ENCODE data around the gene TCFL5. TPM values are rescaled to one million over a fixed set of nuclear protein-coding genes. Genes with fewer than 3 reads are reported as not detected.

The TCFL5 gene
- total RNA-seq, 2 experiments from 2014 or later = 5.4 to 5.8 TPM

DNA sequence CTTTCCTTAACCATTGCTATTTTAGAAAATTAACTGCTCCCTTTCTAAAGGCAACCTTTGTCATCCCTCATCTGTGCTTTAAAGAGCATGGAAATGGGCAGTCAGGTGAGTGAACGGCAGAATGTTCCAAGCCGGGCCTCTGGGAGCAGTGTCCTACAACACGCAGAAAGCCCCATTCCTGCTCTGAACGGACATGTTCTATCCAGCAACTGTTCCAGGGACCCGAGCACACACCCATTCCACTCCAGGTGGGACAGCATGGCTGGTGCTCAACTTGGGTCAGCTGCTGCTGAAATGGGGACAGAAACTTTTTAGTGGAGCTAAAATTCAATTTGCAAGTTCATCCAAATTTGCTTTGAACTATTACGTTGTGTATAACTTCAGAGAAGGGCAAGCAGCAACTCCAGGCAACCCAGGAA, 38.0 kb upstream of the TCFL5 start:
- no peak overlapping the region for H3K27ac Mint-ChIP-seq
- H3K27me3 Mint-ChIP-seq = no peaks in the 10 kb centered on the region
- DNase-seq = no peak
- no peak overlapping the region for H3K4me3 Mint-ChIP-seq
- peaks cover 45% of the 10 kb centered on the region for H3K4me1 Mint-ChIP-seq
- H3K36me3 Mint-ChIP-seq = peaks cover 24% of the 10 kb centered on the region
- no peaks in the 10 kb centered on the region for H3K9me3 Mint-ChIP-seq

DNA sequence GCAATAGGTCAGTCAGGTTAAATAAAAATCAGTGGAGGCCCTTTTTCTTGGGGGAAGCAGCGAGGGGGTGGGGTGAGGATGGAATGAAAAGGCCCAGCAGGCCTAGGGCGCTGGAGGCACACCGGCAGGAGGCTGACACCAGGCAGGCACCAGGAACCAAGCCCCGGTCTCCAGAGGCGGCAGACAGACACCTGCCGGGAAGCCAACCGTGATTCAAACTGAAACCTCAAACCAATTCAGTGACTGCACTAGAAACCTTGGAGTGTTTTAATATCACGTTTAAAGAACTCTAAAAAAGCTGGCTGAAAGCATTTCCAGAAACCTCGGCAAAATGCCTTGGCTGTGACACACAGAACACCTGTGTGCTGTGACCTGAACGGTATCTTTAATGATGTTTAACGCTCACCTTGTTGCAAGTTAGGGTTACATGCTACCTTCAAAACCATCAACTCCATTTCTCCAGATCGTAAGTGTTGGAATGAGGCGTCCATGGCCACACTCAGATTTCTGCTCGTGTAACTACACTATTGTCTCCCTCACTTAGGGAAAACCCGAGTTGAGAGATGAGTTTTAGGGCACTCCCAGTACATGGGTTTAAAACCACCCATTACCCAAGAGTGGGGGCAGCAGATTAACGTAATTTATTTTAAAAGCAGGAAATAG, 37.5 kb upstream of the TCFL5 start:
- DNase-seq = peak; percentile 52
- Mint-ChIP-seq H3K36me3 (peaks cover 24% of the 10 kb centered on the region), H3K4me3 (peak overlapping the region; percentile 41), H3K27me3 (no peaks in the 10 kb centered on the region), H3K4me1 (peaks cover 42% of the 10 kb centered on the region), H3K9me3 (no peaks in the 10 kb centered on the region), H3K27ac (peak overlapping the region; percentile 72)

GRCh38 chr20:62898093-62898964, 36.7 kb upstream of the TCFL5 start:
- Mint-ChIP-seq H3K36me3 (peaks cover 26% of the 10 kb centered on the region), H3K4me3 (no peak overlapping the region), H3K27ac (peak overlapping the region; percentile 20), H3K27me3 (no peaks in the 10 kb centered on the region), H3K9me3 (no peaks in the 10 kb centered on the region), H3K4me1 (peaks cover 40% of the 10 kb centered on the region)
- DNase-seq = no peak

DNA sequence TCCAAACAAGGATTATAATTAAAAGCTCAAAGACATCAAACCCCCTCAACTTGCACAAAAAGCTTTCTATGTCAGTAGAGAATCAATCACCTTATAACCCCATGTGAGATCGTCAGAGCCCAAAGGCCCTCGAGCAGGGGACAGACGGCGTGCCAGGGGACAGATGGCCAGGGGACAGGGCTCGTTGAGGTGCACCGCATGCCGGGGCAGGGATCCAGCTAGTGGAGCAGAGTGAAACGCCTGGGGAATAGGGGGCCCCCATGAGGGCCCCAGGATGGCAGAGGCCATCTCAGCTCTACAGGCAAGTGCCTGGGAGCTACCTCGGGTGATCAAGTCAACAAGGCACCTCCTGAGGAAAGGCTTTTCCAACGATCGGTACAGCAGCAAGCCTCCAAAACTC, 36.0 kb upstream of the TCFL5 start:
- Mint-ChIP-seq H3K4me3 (no peak overlapping the region), H3K27ac (no peak overlapping the region), H3K4me1 (peaks cover 42% of the 10 kb centered on the region), H3K36me3 (peaks cover 32% of the 10 kb centered on the region), H3K9me3 (no peaks in the 10 kb centered on the region), H3K27me3 (no peaks in the 10 kb centered on the region)
- DNase-seq = no peak

- no peak overlapping the region for H3K4me3 Mint-ChIP-seq
- no peak for DNase-seq
- H3K9me3 Mint-ChIP-seq = no peaks in the 10 kb centered on the region
- H3K36me3 Mint-ChIP-seq = peaks cover 37% of the 10 kb centered on the region
- no peaks in the 10 kb centered on the region for H3K27me3 Mint-ChIP-seq
- H3K4me1 Mint-ChIP-seq = peaks cover 46% of the 10 kb centered on the region
- no peak overlapping the region for H3K27ac Mint-ChIP-seq
Measured at GRCh38 chr20:62896526-62896925, 34.9 kb upstream of the TCFL5 start.

GRCh38 chr20:62895539-62895938, 33.9 kb upstream of the TCFL5 start:
- no peak for DNase-seq
- Mint-ChIP-seq H3K4me3 (no peak overlapping the region), H3K36me3 (peaks cover 43% of the 10 kb centered on the region), H3K27ac (no peak overlapping the region), H3K9me3 (no peaks in the 10 kb centered on the region), H3K27me3 (no peaks in the 10 kb centered on the region), H3K4me1 (peaks cover 46% of the 10 kb centered on the region)

DNA sequence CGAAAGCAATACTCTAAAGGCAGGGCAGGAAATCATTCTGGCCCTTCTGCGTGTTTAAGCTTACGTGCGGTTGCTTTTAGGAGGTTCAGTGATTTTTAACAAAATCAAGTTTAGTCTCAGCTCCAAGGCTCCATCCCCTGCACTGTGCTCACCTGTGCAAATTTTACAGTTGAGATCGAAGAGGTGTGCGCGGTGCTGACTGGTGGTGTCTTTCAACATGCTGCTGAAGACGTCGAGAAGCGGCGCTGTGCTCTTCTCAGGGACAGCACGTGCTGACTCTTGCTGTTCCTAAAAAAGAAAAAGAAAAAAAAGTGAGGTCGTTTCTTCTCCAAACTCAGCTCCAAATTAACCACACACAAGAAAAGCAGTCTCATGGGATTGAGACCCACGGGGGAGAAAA, 32.6 kb upstream of the TCFL5 start:
- no peak overlapping the region for H3K4me3 Mint-ChIP-seq
- no peak for DNase-seq
- peaks cover 37% of the 10 kb centered on the region for H3K4me1 Mint-ChIP-seq
- no peak overlapping the region for H3K27ac Mint-ChIP-seq
- no peaks in the 10 kb centered on the region for H3K27me3 Mint-ChIP-seq
- H3K9me3 Mint-ChIP-seq = no peaks in the 10 kb centered on the region
- peaks cover 42% of the 10 kb centered on the region for H3K36me3 Mint-ChIP-seq

- Mint-ChIP-seq H3K27me3 (no peaks in the 10 kb centered on the region), H3K4me1 (peaks cover 31% of the 10 kb centered on the region), H3K9me3 (no peaks in the 10 kb centered on the region), H3K36me3 (peaks cover 42% of the 10 kb centered on the region), H3K27ac (no peak overlapping the region), H3K4me3 (no peak overlapping the region)
- no peak for DNase-seq
Measured at GRCh38 chr20:62893700-62894099, 32.1 kb upstream of the TCFL5 start.

- H3K4me1 Mint-ChIP-seq = peaks cover 24% of the 10 kb centered on the region
- H3K27ac Mint-ChIP-seq = peak overlapping the region; percentile 2
- H3K4me3 Mint-ChIP-seq = no peak overlapping the region
- DNase-seq = no peak
- no peaks in the 10 kb centered on the region for H3K27me3 Mint-ChIP-seq
- H3K36me3 Mint-ChIP-seq = peaks cover 42% of the 10 kb centered on the region
- H3K9me3 Mint-ChIP-seq = no peaks in the 10 kb centered on the region
Measured at GRCh38 chr20:62892348-62893304, 31.0 kb upstream of the TCFL5 start.

GRCh38 chr20:62891111-62891510, 29.5 kb upstream of the TCFL5 start:
- Mint-ChIP-seq H3K27ac (peak overlapping the region; percentile 1), H3K27me3 (no peaks in the 10 kb centered on the region), H3K9me3 (no peaks in the 10 kb centered on the region), H3K36me3 (peaks cover 42% of the 10 kb centered on the region), H3K4me1 (peaks cover 31% of the 10 kb centered on the region), H3K4me3 (no peak overlapping the region)
- DNase-seq = no peak

GRCh38 chr20:62890444-62890843, 28.8 kb upstream of the TCFL5 start:
- peaks cover 38% of the 10 kb centered on the region for H3K36me3 Mint-ChIP-seq
- no peaks in the 10 kb centered on the region for H3K9me3 Mint-ChIP-seq
- H3K27me3 Mint-ChIP-seq = no peaks in the 10 kb centered on the region
- no peak overlapping the region for H3K27ac Mint-ChIP-seq
- peaks cover 31% of the 10 kb centered on the region for H3K4me1 Mint-ChIP-seq
- no peak overlapping the region for H3K4me3 Mint-ChIP-seq
- DNase-seq = no peak

DNA sequence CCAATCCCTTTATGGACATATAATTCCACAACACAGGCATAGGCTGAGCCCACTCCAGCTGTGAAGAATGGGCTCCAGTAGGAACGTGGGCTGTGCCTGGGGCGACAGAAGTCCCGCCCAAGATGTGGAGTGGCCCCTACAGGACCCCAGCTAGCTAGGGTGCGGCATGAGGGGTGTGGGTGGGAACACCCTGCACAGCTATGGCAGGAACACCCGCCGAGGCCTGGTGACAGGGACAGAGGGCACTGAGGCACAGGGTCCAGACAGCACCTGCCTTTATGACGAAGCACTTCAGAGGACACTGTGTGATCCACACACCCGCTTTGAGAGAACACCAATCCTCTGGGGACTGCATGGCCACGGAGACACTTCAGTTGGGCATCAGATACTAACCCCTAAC, 28.2 kb upstream of the TCFL5 start:
- H3K27ac Mint-ChIP-seq = no peak overlapping the region
- no peak overlapping the region for H3K4me3 Mint-ChIP-seq
- H3K36me3 Mint-ChIP-seq = peaks cover 35% of the 10 kb centered on the region
- peaks cover 31% of the 10 kb centered on the region for H3K4me1 Mint-ChIP-seq
- DNase-seq = no peak
- no peaks in the 10 kb centered on the region for H3K9me3 Mint-ChIP-seq
- H3K27me3 Mint-ChIP-seq = no peaks in the 10 kb centered on the region

DNA sequence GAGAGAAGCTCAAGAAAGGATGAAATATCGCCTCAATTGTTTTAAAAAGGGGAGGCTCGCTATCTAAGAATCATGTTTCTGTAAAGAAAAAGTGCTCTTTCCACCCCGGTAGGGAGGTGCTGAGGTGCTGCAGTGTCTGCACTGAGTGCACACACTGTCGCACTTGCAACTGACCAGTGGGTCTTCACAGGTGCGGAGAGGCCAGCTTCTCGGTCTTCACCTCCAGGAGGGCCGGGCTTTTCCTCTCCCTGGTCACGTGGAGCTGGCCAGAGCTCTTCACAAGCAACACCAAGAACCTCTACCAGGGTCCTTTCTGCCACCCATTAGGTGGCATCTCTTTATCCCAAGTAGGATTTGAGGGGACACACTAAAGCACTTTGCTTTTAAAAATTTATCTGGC, 27.8 kb upstream of the TCFL5 start:
- H3K27ac Mint-ChIP-seq = no peak overlapping the region
- DNase-seq = no peak
- peaks cover 31% of the 10 kb centered on the region for H3K4me1 Mint-ChIP-seq
- peaks cover 35% of the 10 kb centered on the region for H3K36me3 Mint-ChIP-seq
- no peaks in the 10 kb centered on the region for H3K27me3 Mint-ChIP-seq
- H3K9me3 Mint-ChIP-seq = no peaks in the 10 kb centered on the region
- no peak overlapping the region for H3K4me3 Mint-ChIP-seq

GRCh38 chr20:62888910-62889309, 27.3 kb upstream of the TCFL5 start:
- peaks cover 30% of the 10 kb centered on the region for H3K36me3 Mint-ChIP-seq
- DNase-seq = no peak
- H3K4me3 Mint-ChIP-seq = no peak overlapping the region
- peaks cover 31% of the 10 kb centered on the region for H3K4me1 Mint-ChIP-seq
- H3K27me3 Mint-ChIP-seq = no peaks in the 10 kb centered on the region
- no peak overlapping the region for H3K27ac Mint-ChIP-seq
- no peaks in the 10 kb centered on the region for H3K9me3 Mint-ChIP-seq

GRCh38 chr20:62888406-62888805, 26.8 kb upstream of the TCFL5 start:
- no peaks in the 10 kb centered on the region for H3K9me3 Mint-ChIP-seq
- no peak overlapping the region for H3K4me3 Mint-ChIP-seq
- DNase-seq = no peak
- H3K4me1 Mint-ChIP-seq = peaks cover 28% of the 10 kb centered on the region
- H3K36me3 Mint-ChIP-seq = peaks cover 26% of the 10 kb centered on the region
- no peaks in the 10 kb centered on the region for H3K27me3 Mint-ChIP-seq
- no peak overlapping the region for H3K27ac Mint-ChIP-seq

Measured in activated naive CD8-positive, alpha-beta T cell treated with anti-CD3 and anti-CD28 coated beads for 36 hours (primary cell).